HG02623 (cell line): Measurements from ENCODE around the gene HNRNPUL2.
A peak's percentile ranks its signal among the peaks of the same experiment; 100 is the strongest.
"Not testable (repeated sequence)": the region's sequence is repeated elsewhere in the genome, so short reads cannot be mapped to it uniquely, and the experiment has no call there.

Experiments used
- ATAC-seq: cut with Tn5 transposase; IDR thresholded peaks from one replicate; pipeline ENCODE4 v1.9.1; 2021; ENCODE audit warnings: moderate library complexity; ENCODE audit not compliant: unreplicated experiment

The HNRNPUL2 gene

GRCh38 chr11:62727165-62727871, at the start of gene HNRNPUL2:
HNRNPUL2 (minus strand) TSS chr11:62727457; CDS start chr11:62727156, 301 bp downstream.
- ATAC-seq = peak; percentile 68

GRCh38 chr11:62775646-62776045, 48.4 kb upstream of the HNRNPUL2 start:
- ATAC-seq = no peak

GRCh38 chr11:62774407-62774806, 47.1 kb upstream of the HNRNPUL2 start:
- no peak for ATAC-seq

GRCh38 chr11:62771144-62772021, 44.1 kb upstream of the HNRNPUL2 start, which contains the start of gene TAF6L:
TAF6L (plus strand) TSS chr11:62771396; CDS start chr11:62775784, 4,388 bp downstream.
- ATAC-seq = peak; percentile 71

- no peak for ATAC-seq
These were observed 43.5 kb upstream of the HNRNPUL2 start for GRCh38 chr11:62770778-62771143.

GRCh38 chr11:62760867-62761227, 33.6 kb upstream of the HNRNPUL2 start:
- ATAC-seq = not testable (repeated sequence)

- ATAC-seq = no peak
These were observed 30.9 kb upstream of the HNRNPUL2 start for GRCh38 chr11:62757846-62758788.

GRCh38 chr11:62755086-62755615, 27.9 kb upstream of the HNRNPUL2 start:
- no peak for ATAC-seq

- peak; percentile 91 for ATAC-seq
These were observed 26.7 kb upstream of the HNRNPUL2 start, which contains the start of gene ZBTB3 for GRCh38 chr11:62753736-62754603. ZBTB3 (minus strand) TSS chr11:62754160; CDS start chr11:62753664, 496 bp downstream.

- no peak for ATAC-seq
These were observed 25.9 kb upstream of the HNRNPUL2 start for GRCh38 chr11:62752994-62753735.

GRCh38 chr11:62752177-62752785, 25.0 kb upstream of the HNRNPUL2 start:
- ATAC-seq = no peak

GRCh38 chr11:62749931-62750330, 22.7 kb upstream of the HNRNPUL2 start:
- not testable (repeated sequence) for ATAC-seq

- ATAC-seq = no peak
These were observed 20.4 kb upstream of the HNRNPUL2 start for GRCh38 chr11:62747475-62748160.

GRCh38 chr11:62737196-62737595, 9.9 kb upstream of the HNRNPUL2 start:
- no peak for ATAC-seq

GRCh38 chr11:62732830-62733229, 5.6 kb upstream of the HNRNPUL2 start:
- ATAC-seq = no peak

- not testable (repeated sequence) for ATAC-seq
These were observed 2.8 kb upstream of the HNRNPUL2 start for GRCh38 chr11:62730076-62730475.

GRCh38 chr11:62728171-62728988, 1.1 kb upstream of the HNRNPUL2 start, which contains the start of gene TTC9C:
TTC9C (plus strand) TSS chr11:62728486; CDS start chr11:62728849, 363 bp downstream.
- no peak for ATAC-seq
